IMR-90 (cell line): Measurements from ENCODE around the gene ST7.
A peak's percentile ranks its signal among the peaks of the same experiment; 100 is the strongest.

Experiments
- CHD1 ChIP-seq: IDR thresholded peaks from 2 replicates; pipeline ENCODE4 v1.6.1; 2012; ENCODE audit warnings: low read depth, low read length, improper control_type of control experiment
- MAZ ChIP-seq: IDR thresholded peaks from 2 replicates; pipeline ENCODE4 v1.6.1; 2012; ENCODE audit warnings: low read depth, mild to moderate bottlenecking, low read length, improper control_type of control experiment, moderate library complexity, borderline replicate concordance
- MXI1 ChIP-seq: IDR thresholded peaks from 2 replicates; pipeline ENCODE4 v1.6.1; 2012; ENCODE audit warnings: low read depth, mild to moderate bottlenecking, low read length, moderate library complexity, borderline replicate concordance
- POLR2A ChIP-seq: IDR thresholded peaks from 2 replicates; pipeline ENCODE4 v1.6.1; 2012; ENCODE audit warnings: mild to moderate bottlenecking, low read depth, low read length
- RFX5 ChIP-seq: IDR thresholded peaks from 2 replicates; pipeline ENCODE4 v1.8.0; 2012; ENCODE audit warnings: low read depth, mild to moderate bottlenecking, low read length, moderate library complexity
- TF ChIP-seq, protein P1 (sequence below): conservative IDR thresholded peaks from 2 replicates; pipeline ENCODE4 v1.5.1; 2012; ENCODE audit warnings: mild to moderate bottlenecking, low read depth, low read length, improper control_type of control experiment

- TF ChIP-seq POLR2A = no peak
- TF ChIP-seq MAZ = peak; percentile 35; the same call in 1 of the 2 replicates
- TF ChIP-seq, protein P1, sequence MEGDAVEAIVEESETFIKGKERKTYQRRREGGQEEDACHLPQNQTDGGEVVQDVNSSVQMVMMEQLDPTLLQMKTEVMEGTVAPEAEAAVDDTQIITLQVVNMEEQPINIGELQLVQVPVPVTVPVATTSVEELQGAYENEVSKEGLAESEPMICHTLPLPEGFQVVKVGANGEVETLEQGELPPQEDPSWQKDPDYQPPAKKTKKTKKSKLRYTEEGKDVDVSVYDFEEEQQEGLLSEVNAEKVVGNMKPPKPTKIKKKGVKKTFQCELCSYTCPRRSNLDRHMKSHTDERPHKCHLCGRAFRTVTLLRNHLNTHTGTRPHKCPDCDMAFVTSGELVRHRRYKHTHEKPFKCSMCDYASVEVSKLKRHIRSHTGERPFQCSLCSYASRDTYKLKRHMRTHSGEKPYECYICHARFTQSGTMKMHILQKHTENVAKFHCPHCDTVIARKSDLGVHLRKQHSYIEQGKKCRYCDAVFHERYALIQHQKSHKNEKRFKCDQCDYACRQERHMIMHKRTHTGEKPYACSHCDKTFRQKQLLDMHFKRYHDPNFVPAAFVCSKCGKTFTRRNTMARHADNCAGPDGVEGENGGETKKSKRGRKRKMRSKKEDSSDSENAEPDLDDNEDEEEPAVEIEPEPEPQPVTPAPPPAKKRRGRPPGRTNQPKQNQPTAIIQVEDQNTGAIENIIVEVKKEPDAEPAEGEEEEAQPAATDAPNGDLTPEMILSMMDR = peak; percentile 44
- TF ChIP-seq MXI1 = no peak
- TF ChIP-seq RFX5 = no peak
- TF ChIP-seq CHD1 = no peak
These were observed 204.2 kb downstream of the ST7 start for GRCh38 chr7:117157241-117158209.
